Endothelial cell of umbilical vein (primary cell): ENCODE measurements around the gene ACD. TPM values are rescaled to one million over a fixed set of nuclear protein-coding genes. Genes with fewer than 3 reads are reported as not detected.

Experiments
- BruUV-seq: library from RNA; stranded (reverse); fragments of 400-500 nt; replicated peaks from 2 replicates; lab custom pipeline; 2021; lab: Mats Ljungman, UMichigan
- CTCF ChIA-PET: fragments of 300-600, 350-600 bp; sonication (Branson Sonifier 250); formaldehyde crosslinking; loops from one replicate; lab custom pipeline; 2021; ENCODE audit warnings: antibody characterized with exemption, inconsistent platforms; lab: Charles Lee
- POLR2A ChIA-PET: fragments of 300-600, 350-600 bp; sonication (Branson Sonifier 250); formaldehyde crosslinking; loops from one replicate; lab custom pipeline; 2021; ENCODE audit warnings: antibody characterized with exemption, inconsistent platforms; lab: Charles Lee
- DNase-seq: peaks from one replicate; pipeline ENCODE4 v3.0.0-alpha.2; 2011; ENCODE audit warnings: low read depth, low spot score
- FAIRE-seq: peaks from 2 replicates; lab custom pipeline; 2011; peaks lifted over from hg19 to GRCh38; lab: Jason Lieb, UNC
- H2AFZ ChIP-seq: 2 replicates; pipeline ENCODE4 v1.6.0; 2012; ENCODE audit warnings: low read depth, low read length, control low read depth, inconsistent platforms
- H3K27ac ChIP-seq: 2 replicates; pipeline ENCODE4 v1.5.1; 2011; ENCODE audit warnings: low read depth, mild to moderate bottlenecking, control low read depth, low read length, moderate library complexity; ENCODE audit not compliant: insufficient read depth
- H3K27me3 ChIP-seq, 2 experiments: 2 replicates each; pipeline versions ENCODE4 v1.6.0 to v1.6.1; 2011; ENCODE audit warnings: low read length in 2 of 2, mixed read lengths in 1 of 2; ENCODE audit not compliant: control insufficient read depth in 2 of 2, insufficient read depth in 2 of 2
- H3K36me3 ChIP-seq, 2 experiments: 2 replicates in 1 of 2; 3 replicates in 1 of 2; pipeline ENCODE4 v1.5.1; 2011; ENCODE audit warnings: low read length in 2 of 2, mild to moderate bottlenecking in 1 of 2, moderate library complexity in 1 of 2; ENCODE audit not compliant: control insufficient read depth in 2 of 2, insufficient read depth in 2 of 2; ENCODE audit errors: extremely low read depth in 1 of 2
- H3K4me1 ChIP-seq: 3 replicates; pipeline ENCODE4 v1.5.1; 2011; ENCODE audit warnings: mild to moderate bottlenecking, low read length; ENCODE audit not compliant: control insufficient read depth, insufficient read depth; ENCODE audit errors: extremely low read depth
- H3K4me2 ChIP-seq: 2 replicates; pipeline ENCODE4 v1.6.1; 2011; ENCODE audit warnings: low read length, control low read depth, mixed read lengths; ENCODE audit not compliant: insufficient read depth
- H3K4me3 ChIP-seq, 3 experiments: fragments of 200-600 bp in 1 of 3; sonication (generic), shearing (Covaris generic) in 1 of 3; replicated peaks in 1 of 3; 2 replicates each; pipeline ENCODE4 v1.5.1; 2011 to 2016; ENCODE audit warnings: control low read depth in 3 of 3, low read length in 3 of 3, mild to moderate bottlenecking in 2 of 3, inconsistent platforms in 1 of 3, low read depth in 1 of 3, moderate library complexity in 1 of 3; ENCODE audit not compliant: insufficient read depth in 1 of 3
- H3K79me2 ChIP-seq: 2 replicates; pipeline ENCODE4 v1.6.0; 2012; ENCODE audit warnings: low read length, inconsistent platforms; ENCODE audit not compliant: control insufficient read depth, insufficient read depth
- H3K9ac ChIP-seq: replicated peaks from 2 replicates; pipeline ENCODE3; 2011; ENCODE audit warnings: low read length, control low read depth; ENCODE audit not compliant: insufficient read depth; ENCODE audit errors: extremely low read depth
- H3K9me1 ChIP-seq: replicated peaks from 3 replicates; pipeline ENCODE4 v1.6.0; 2011; ENCODE audit warnings: mild to moderate bottlenecking, low read length; ENCODE audit not compliant: control insufficient read depth, insufficient read depth; ENCODE audit errors: extremely low read depth
- H3K9me3 ChIP-seq: replicated peaks from 2 replicates; pipeline ENCODE4 v1.5.1; 2012; ENCODE audit warnings: low read length, inconsistent platforms; ENCODE audit not compliant: control insufficient read depth, insufficient read depth
- H4K20me1 ChIP-seq: replicated peaks from 2 replicates; pipeline ENCODE3; 2011; ENCODE audit warnings: mild to moderate bottlenecking, low read length; ENCODE audit not compliant: control insufficient read depth, insufficient read depth; ENCODE audit errors: extremely low read depth
- CTCF ChIP-seq, 2 donors: IDR thresholded peaks; 1 replicate in 1 of 2; 2 replicates in 1 of 2; pipeline ENCODE4 v1.5.1; 2011; ENCODE audit warnings: low read length in 2 of 2, mild to moderate bottlenecking in 2 of 2, moderate library complexity in 2 of 2, control low read depth in 1 of 2, inconsistent platforms in 1 of 2, low read depth in 1 of 2; ENCODE audit not compliant: insufficient read depth in 1 of 2; ENCODE audit errors: extremely low read depth in 1 of 2
- EZH2 ChIP-seq: IDR thresholded peaks from 2 replicates; pipeline ENCODE4 v1.6.1; 2012; ENCODE audit warnings: borderline replicate concordance, low read depth, mild to moderate bottlenecking, moderate library complexity, low read length, inconsistent platforms; ENCODE audit not compliant: severe bottlenecking
- FOS ChIP-seq: IDR thresholded peaks from 2 replicates; pipeline ENCODE4 v1.6.1; 2011; ENCODE audit warnings: mild to moderate bottlenecking, low read length, moderate library complexity, borderline replicate concordance; ENCODE audit not compliant: insufficient read depth
- JUN ChIP-seq: IDR thresholded peaks from 2 replicates; pipeline ENCODE4 v1.6.1; 2011; ENCODE audit warnings: borderline replicate concordance, low read depth; ENCODE audit not compliant: insufficient read length, insufficient read depth
- POLR2AphosphoS5 ChIP-seq: IDR thresholded peaks from 2 replicates; pipeline ENCODE4 v1.6.1; 2012; ENCODE audit warnings: low read depth, mild to moderate bottlenecking, control low read depth, low read length, moderate library complexity; ENCODE audit not compliant: insufficient read depth
- dilution Hi-C: fragments of 300-500 bp; cut with MboI; formaldehyde crosslinking; loops from one replicate; pipeline ENCODE4 v1.15.0; 2019; ENCODE audit warnings: low sequenced_read_pairs; ENCODE audit not compliant: extremely low pct_ligation_motif_present
- intact Hi-C: fragments of 100-400 bp; cut with micrococcal nuclease; formaldehyde crosslinking; loops from one replicate; pipeline ENCODE4 v1.10.0; 2022
- polyA plus RNA-seq, 4 experiments: library from polyadenylated mRNA; depleted of rRNA in 3 of 4; stranded (reverse) in 3 of 4; unstranded in 1 of 4; fragments of >200 nt; gene quantifications; 2 replicates each; pipeline versions ENCODE4 v1.2.1 to v1.2.3, GENCODE V29; 2011 to 2012; ENCODE audit warnings: missing spikeins in 1 of 4
- total RNA-seq: library from RNA; stranded (reverse); gene quantifications from 2 replicates; pipeline ENCODE4 v1.2.3, GENCODE V29; 2021

Gene ACD
- total and polyA plus RNA-seq, 2 donors (not counting 3 experiments of a cell fraction or from before 2014, with no cell fraction given): 24.4 to 36.0 TPM

GRCh38 chr16:67677712-67678111, 17.7 kb upstream of the ACD start:
- no peak overlapping the region for H2AFZ ChIP-seq
- no peak overlapping the region for H3K4me3 ChIP-seq
- ChIA-PET POLR2A (no interaction called here), CTCF (interaction anchor here (1.5 to 2.4 kb wide), 2 partner anchors 124 to 138 kb away, joined by 5 to 18 read pairs; no protein-coding TSS in a partner anchor)
- DNase-seq: no peak
- H3K79me2 ChIP-seq: no peaks in the 10 kb centered on the region
- H3K9ac ChIP-seq: no peak overlapping the region
- H3K27me3 ChIP-seq: no peaks in the 10 kb centered on the region
- no peaks in the 10 kb centered on the region for H3K9me3 ChIP-seq
- BruUV-seq: no TSS peak
- no peaks in the 10 kb centered on the region for H3K9me1 ChIP-seq
- H3K27ac ChIP-seq: no peak overlapping the region
- TF ChIP-seq FOS (no peak), EZH2 (no peak), JUN (no peak)
- H4K20me1 ChIP-seq: no peaks in the 10 kb centered on the region
- dilution Hi-C loops: loop anchor here (25.0 kb wide), 1 partner anchor 235 kb away; no protein-coding TSS in a partner anchor
- H3K4me2 ChIP-seq: no peak overlapping the region
- H3K4me1 ChIP-seq: peaks cover 26% of the 10 kb centered on the region
- no peak for FAIRE-seq
- intact Hi-C loops: no loop called here
- H3K36me3 ChIP-seq: peaks cover 0 to 18% of the 10 kb centered on the region in 2 experiments

GRCh38 chr16:67676939-67677338, 16.9 kb upstream of the ACD start:
- H3K79me2 ChIP-seq: no peaks in the 10 kb centered on the region
- no TSS peak for BruUV-seq
- TF ChIP-seq POLR2AphosphoS5: peak; percentile 1
- TF ChIP-seq CTCF (IDR thresholded peaks at IDR 0.05; ENCODE audit: extremely low read depth in 1 of 2, insufficient read depth in 1 of 2, low read depth in 1 of 2, low read length in 2 of 2): no peak
- intact Hi-C loops: no loop called here
- H3K4me1 ChIP-seq: peaks cover 26% of the 10 kb centered on the region
- DNase-seq: no peak
- CTCF ChIA-PET: interaction anchor here (0.7 to 2.5 kb wide), 7 partner anchors 11 to 156 kb away, joined by 3 to 18 read pairs (median 5); partner anchors contain the start of genes C16orf86, ENKD1, RANBP10 and TSNAXIP1
- H2AFZ ChIP-seq: no peak overlapping the region
- no peak overlapping the region for H3K27ac ChIP-seq
- FAIRE-seq: no peak
- POLR2A ChIA-PET: interaction anchor here (1.2 kb wide), 1 partner anchor 41 kb away, joined by 4 read pairs; no protein-coding TSS in a partner anchor
- no peak overlapping the region for H3K4me2 ChIP-seq
- H4K20me1 ChIP-seq: no peaks in the 10 kb centered on the region
- H3K9me1 ChIP-seq: no peaks in the 10 kb centered on the region
- no peak overlapping the region for H3K4me3 ChIP-seq
- no peaks in the 10 kb centered on the region for H3K27me3 ChIP-seq
- no peak overlapping the region for H3K9ac ChIP-seq
- dilution Hi-C loops: loop anchor here (25.0 kb wide), 1 partner anchor 235 kb away; no protein-coding TSS in a partner anchor
- peaks cover 0 to 18% of the 10 kb centered on the region in 2 experiments for H3K36me3 ChIP-seq
- H3K9me3 ChIP-seq: no peaks in the 10 kb centered on the region
